NCI-H2081 (cell line): Measurements from ENCODE around the gene S100A8.
"Not testable (repeated sequence)": the region's sequence is repeated elsewhere in the genome, so short reads cannot be mapped to it uniquely, and the experiment has no call there.

ENCODE experiments used
- DNase-seq, 2 experiments: peaks; one replicate each; lab custom pipeline; 2025; lab: John Stamatoyannopoulos, UW

S100A8 gene

GRCh38 chr1:153390938-153391710, at the start of gene S100A8:
Gene S100A8 (minus strand): TSS chr1:153391073. CDS start chr1:153390535, 538 bp downstream.
- DNase-seq, result peak in 1 of 2 experiments; percentile 35

- no peak for DNase-seq
Observed at GRCh38 chr1:153439273-153439672, 48.4 kb upstream of the S100A8 start.

GRCh38 chr1:153438599-153438998, 47.7 kb upstream of the S100A8 start:
- no peak for DNase-seq

- DNase-seq, result no peak
Observed at GRCh38 chr1:153437236-153437635, 46.4 kb upstream of the S100A8 start.

- no peak for DNase-seq
Observed at GRCh38 chr1:153434746-153435455, 44.0 kb upstream of the S100A8 start.

GRCh38 chr1:153432874-153433681, 42.2 kb upstream of the S100A8 start:
- no peak for DNase-seq

GRCh38 chr1:153431928-153432327, 41.1 kb upstream of the S100A8 start:
- no peak for DNase-seq

- no peak for DNase-seq
Observed at GRCh38 chr1:153431427-153431826, 40.6 kb upstream of the S100A8 start.

GRCh38 chr1:153431002-153431401, 40.1 kb upstream of the S100A8 start:
- DNase-seq, result no peak

- DNase-seq, result no peak
Observed at GRCh38 chr1:153430561-153430960, 39.7 kb upstream of the S100A8 start.

GRCh38 chr1:153430166-153430553, 39.3 kb upstream of the S100A8 start:
- no peak for DNase-seq

- DNase-seq, result peak; percentile 90 to 99
Observed at GRCh38 chr1:153429266-153430165, 38.6 kb upstream of the S100A8 start.

- DNase-seq, result peak; percentile 21 to 49
Observed at GRCh38 chr1:153428791-153429190, 37.9 kb upstream of the S100A8 start.

GRCh38 chr1:153428073-153428638, 37.3 kb upstream of the S100A8 start:
- no peak for DNase-seq

- DNase-seq, result no peak
Observed at GRCh38 chr1:153426809-153427208, 35.9 kb upstream of the S100A8 start.

- no peak for DNase-seq
Observed at GRCh38 chr1:153422450-153423068, 31.7 kb upstream of the S100A8 start.

- no peak for DNase-seq
Observed at GRCh38 chr1:153420306-153420705, 29.4 kb upstream of the S100A8 start.

- DNase-seq, result not testable (repeated sequence)
Observed at GRCh38 chr1:153419436-153419793, 28.5 kb upstream of the S100A8 start.

GRCh38 chr1:153418758-153419435, 28.0 kb upstream of the S100A8 start:
- not testable (repeated sequence) for DNase-seq
